Pulmonary artery endothelial cell (primary cell): ENCODE results near the gene ZNF576. TPM values are rescaled to one million over a fixed set of nuclear protein-coding genes. Genes with fewer than 3 reads are reported as not detected.
"Not testable (repeated sequence)": the region's sequence is repeated elsewhere in the genome, so short reads cannot be mapped to it uniquely, and the experiment has no call there.

Source experiments
- DNase-seq: peaks from one replicate; pipeline ENCODE4 v3.0.0-alpha.2; 2011; ENCODE audit warnings: low read depth, low spot score
- total RNA-seq: library from RNA; depleted of rRNA; stranded (reverse); fragments of >200 nt; gene quantifications from 2 replicates; pipeline ENCODE4 v1.2.3, GENCODE V29; 2014

Gene ZNF576
- total RNA-seq, 1 donor from 2014 or later: 15.0 TPM

- peak; percentile 97 for DNase-seq
Observed at GRCh38 chr19:43575156-43575950, 21.0 kb upstream of the ZNF576 start, which contains the start of the genes PINLYP and XRCC1. PINLYP (plus strand) TSS chr19:43575801; CDS start chr19:43577192, 1,391 bp downstream. XRCC1 (minus strand) TSS chr19:43575527; CDS start chr19:43575458, 69 bp downstream.

DNA sequence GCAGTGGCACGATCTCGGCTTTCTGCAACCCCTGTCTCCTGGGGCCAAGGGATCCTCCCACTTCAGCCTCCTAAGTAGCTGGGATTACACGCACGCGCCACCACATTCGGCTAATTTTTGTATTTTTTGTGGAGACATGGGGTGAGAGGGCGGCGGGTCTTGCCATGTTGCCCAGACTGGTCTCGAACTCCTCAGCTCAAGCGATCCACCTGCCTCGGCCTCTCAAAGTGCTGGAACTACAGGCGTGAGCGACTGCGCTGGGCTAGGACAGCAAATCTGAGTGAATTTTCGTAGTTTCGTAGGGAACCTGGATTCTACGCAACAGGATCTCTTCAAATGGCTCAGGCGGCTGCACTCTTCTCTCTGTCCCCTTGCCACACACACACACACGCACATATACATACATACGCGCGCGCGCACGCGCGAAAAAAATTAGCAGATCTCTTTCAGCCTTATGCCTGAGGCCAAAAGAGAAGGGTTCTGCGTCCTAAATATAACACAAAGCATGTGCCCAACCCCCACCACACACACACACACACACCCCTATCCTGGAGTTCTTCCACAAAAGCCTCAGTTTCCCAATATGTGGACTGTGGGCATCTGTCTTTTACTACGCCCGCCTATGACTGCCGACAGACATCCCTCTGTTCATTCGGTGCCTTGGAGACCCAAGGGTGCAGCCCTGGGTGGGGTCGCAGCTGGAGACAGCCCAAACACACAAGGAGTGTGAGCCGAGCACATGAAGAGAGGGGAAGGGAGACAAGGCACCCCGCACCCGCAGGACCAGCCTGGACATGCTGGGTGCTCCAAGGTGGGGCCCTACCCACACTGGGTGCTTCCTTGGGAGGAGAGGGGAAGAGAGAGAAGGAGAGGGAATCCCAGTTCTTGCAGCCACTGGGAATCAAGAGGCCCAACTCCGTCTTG is 20.2 kb upstream of the ZNF576 start:
- DNase-seq: no peak

DNA sequence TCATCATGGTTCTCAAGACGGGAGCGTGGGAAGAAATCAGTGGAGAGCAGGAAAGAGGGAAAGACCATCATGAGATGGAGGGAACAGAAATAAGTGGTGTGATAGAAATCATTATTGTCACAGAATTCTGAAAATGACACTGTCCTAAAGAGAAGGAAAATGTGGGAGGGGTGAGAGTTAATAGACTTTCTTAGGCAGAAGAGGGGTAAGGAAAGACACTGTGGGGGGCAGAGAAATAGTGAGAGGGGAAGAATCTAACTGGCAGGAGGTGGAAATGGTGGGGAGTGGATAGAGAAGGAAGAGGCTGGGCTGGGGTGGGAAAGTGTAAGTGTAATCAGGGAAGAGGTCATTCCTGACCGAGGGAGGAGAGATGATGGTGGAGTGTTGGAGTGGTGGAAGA is 17.6 kb upstream of the ZNF576 start:
- no peak for DNase-seq

GRCh38 chr19:43581467-43581866 is 14.9 kb upstream of the ZNF576 start:
- DNase-seq: no peak

- DNase-seq: no peak
Observed at GRCh38 chr19:43582495-43582894, 13.9 kb upstream of the ZNF576 start.

GRCh38 chr19:43584484-43584883 is 11.9 kb upstream of the ZNF576 start:
- DNase-seq: no peak

GRCh38 chr19:43586346-43586745 is 10.0 kb upstream of the ZNF576 start:
- no peak for DNase-seq

DNA sequence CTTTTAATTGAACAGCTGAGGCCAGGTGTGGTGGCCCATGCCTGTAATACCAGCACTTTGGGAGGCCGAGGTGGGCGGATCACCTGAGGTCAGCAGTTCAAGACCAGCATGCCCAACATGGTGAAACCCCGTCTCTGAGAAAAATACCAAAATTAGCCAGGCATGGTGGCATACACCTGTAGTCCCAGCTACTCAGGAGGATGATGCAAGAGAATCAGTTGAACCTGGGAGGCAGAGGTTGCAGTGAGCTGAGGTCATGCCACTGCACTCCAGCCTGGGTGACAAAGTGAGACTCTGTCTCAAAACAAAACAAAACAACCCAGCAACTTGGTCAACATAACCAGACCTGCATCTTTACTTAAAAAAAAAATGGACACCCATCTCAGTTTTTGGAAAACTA is 9.4 kb upstream of the ZNF576 start:
- not testable (repeated sequence) for DNase-seq

DNA sequence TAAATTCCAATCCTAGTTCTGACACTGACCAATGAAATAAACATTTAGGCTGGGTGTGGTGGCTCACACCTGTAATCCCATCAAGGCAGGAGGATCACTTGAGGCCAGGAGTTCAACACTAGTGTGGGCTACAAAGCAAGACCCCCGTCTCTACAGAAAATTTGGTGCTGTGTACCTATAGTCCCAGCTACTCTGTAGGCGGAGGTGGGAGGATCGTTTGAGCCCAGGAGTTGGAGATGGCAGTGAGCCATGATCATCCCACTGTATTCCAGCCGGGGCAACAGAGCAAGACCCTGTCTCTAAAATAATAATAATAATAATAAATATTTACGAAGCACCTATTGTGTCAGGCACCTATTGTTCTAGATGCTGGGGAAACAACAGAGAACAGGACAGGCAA is 7.1 kb upstream of the ZNF576 start:
- no peak for DNase-seq

GRCh38 chr19:43589678-43590077 is 6.7 kb upstream of the ZNF576 start:
- DNase-seq: no peak

DNA sequence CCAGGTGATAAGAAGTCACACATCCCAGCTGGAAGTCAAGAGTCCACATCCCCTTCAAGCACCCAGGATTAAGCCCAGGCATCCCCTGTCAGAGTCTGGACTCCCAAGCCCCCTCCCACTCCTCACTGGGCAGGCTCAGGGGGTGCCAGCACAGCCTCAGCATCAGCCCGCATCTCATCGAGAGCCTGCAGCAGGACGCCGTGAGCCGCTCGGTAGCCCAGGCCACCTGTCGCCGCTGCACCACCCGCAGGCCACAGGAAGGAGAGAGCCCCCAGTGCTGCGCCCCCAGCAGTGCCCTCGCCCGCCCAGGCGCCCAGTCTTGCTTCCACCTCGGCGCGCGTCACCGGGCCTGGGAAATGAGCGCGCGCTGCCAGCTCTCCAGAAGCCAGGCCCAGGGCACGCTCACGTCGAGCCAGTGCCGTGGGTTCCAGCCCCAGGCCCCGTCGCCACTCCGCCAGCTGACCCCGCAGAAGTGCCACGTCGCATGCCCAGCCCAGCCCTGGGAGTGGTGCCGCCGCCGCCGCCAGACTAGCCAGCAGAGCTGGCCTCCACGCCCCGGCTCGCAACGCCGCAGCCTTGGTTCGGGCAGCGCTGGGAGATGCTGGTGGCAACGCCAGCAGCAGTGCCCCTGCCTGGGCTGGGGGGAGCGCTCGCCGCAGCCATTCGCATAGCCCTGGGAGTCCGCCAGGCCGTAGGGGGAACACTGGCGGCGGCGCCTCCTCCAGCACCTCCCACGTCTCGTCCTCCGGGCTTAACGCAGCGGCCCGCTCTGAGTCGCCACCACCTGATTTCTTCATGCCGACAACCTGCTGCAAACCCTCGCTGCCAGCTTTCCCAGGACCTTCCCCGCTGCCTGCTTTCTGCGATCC is 4.3 kb upstream of the ZNF576 start:
- DNase-seq: no peak

GRCh38 chr19:43592800-43593350 is 3.5 kb upstream of the ZNF576 start:
- DNase-seq: no peak

GRCh38 chr19:43594081-43594697 is 2.2 kb upstream of the ZNF576 start:
- no peak for DNase-seq

DNA sequence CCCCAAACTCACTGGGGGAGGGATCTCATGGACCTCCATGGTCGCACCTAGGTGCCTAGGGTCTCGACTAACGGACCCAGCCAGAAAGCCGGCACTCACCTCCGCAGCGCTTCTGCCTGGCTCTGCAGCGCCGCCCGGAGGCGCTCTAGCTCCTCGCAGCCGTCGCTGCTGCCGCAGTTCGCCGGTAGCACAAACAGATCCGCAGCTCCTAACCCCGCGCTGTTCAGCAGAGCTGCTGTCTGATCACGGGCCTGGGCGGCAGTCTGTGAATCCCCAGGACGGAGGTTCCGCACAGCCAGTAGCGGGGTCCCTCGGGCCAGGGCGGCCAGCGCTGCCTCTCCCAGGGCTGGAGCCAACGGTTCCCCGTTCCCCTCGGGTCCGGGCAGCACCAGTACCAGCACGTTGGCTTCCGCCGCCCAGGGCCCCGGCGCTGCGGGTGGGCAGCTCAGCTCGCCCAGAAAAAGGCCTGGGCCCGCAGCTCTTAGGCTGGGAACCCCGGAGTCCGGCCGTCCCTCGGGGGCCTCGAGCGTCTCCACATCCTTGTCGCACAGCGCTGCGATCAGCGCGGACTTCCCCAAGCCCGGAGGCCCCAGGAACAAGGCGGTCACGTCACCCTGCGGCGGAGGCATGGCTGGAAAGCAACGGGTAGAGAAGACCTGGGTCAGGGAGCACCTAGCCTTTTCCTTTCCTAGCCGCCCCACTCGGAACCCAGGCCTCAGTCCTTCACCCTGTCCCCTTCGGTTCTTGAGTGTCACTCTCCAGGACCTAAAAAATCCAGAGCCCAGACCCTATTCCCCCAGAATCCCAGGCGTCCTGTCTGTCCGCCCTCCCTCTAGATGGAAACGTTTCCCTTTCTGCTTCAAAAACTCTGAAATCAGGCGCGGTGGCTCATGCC is 1.4 kb upstream of the ZNF576 start:
- no peak for DNase-seq

GRCh38 chr19:43595605-43595998 is 793 bp upstream of the ZNF576 start:
- no peak for DNase-seq

- DNase-seq: no peak
Observed at GRCh38 chr19:43596842-43597461, 557 bp downstream of the ZNF576 start.

DNA sequence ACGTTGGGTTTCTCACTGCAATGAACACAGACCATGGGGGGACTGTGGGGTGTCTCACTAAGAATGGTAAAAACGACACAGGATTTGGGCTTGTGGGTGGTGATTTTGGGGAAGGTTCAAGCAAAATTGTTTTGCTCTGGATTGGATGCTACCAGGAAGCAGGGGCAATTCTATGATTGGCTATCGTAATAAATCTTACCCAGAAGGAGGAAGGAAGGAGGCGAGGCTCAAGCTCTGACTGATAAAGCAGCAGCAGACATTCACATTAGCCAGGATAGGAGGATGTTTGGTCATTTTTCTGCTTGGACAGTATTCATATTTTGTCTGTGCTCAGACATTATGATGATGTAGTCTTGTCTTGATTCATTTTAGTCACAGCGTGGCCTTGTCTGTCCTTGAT is 1.5 kb downstream of the ZNF576 start:
- DNase-seq: no peak

DNA sequence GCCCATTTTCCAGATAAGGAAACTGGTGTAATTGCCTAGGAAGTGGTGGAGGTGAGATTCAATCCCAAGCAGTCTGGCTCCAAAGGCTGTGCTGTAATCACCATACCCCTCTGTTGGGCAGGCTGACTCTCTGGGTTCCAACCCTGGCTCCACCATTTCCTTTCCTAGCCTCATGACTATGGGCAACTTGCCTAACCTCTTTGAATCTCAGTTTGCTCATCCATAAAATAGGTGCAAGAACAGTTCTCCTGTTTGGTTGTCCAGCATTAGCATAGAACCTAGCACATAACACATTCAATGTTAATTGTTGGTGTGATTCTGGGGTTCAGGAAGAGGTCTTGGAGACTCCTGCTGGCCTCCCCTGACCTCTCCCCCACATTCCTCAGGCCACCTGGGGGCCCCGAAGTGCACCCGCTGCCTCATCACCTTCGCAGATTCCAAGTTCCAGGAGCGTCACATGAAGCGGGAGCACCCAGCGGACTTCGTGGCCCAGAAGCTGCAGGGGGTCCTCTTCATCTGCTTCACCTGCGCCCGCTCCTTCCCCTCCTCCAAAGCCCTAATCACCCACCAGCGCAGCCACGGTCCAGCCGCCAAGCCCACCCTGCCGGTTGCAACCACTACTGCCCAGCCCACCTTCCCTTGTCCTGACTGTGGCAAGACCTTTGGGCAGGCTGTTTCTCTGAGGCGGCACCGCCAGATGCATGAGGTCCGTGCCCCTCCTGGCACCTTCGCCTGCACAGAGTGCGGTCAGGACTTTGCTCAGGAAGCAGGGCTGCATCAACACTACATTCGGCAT is 2.2 kb downstream of the ZNF576 start:
- no peak for DNase-seq
